HG02840 (cell line): Measurements from ENCODE around the gene SPDYE16.
"Not testable (repeated sequence)": the region's sequence is repeated elsewhere in the genome, so short reads cannot be mapped to it uniquely, and the experiment has no call there.

ENCODE experiments used
- ATAC-seq: cut with Tn5 transposase; IDR thresholded peaks from one replicate; pipeline ENCODE4 v1.9.1; 2021; ENCODE audit warnings: mild to moderate bottlenecking, moderate library complexity, moderate number of reproducible peaks; ENCODE audit not compliant: unreplicated experiment, low FRiP score

SPDYE16 gene, protein sequence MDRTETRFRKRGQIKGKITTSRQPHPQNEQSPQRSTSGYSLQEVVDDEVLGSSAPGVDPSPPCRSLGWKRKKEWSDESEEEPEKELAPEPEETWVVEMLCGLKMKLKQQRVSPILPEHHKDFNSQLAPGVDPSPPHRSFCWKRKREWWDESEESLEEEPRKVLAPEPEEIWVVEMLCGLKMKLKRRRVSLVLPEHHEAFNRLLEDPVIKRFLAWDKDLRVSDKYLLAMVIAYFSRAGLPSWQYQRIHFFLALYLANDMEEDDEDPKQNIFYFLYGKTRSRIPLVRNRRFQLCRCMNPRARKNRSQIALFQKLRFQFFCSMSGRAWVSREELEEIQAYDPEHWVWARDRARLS

DNA sequence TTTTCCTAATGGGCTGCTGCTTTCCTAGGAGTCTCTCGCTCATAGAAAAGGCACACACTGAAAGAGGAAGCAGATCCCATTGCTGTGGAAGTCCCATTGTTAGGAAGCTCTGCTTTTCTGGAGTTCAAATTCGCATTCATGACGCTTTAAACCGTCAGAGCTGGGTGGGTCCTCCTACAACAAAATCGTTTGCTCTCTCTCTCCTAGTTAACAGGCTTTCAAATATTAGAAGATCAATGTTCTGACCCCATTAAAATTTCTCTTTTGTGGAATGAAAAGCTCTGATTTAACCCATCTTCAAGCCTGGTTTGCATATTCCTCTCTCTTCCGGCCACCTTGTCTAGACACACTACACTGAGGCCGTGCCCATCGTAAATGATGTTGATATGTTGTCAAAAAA, at the start of gene SPDYE16:
Gene SPDYE16, minus strand, starts transcription at position 101 of the 400 bp plus-strand sequence. CDS start 1,838 bp downstream, outside the sequence.
- not testable (repeated sequence) for ATAC-seq

DNA sequence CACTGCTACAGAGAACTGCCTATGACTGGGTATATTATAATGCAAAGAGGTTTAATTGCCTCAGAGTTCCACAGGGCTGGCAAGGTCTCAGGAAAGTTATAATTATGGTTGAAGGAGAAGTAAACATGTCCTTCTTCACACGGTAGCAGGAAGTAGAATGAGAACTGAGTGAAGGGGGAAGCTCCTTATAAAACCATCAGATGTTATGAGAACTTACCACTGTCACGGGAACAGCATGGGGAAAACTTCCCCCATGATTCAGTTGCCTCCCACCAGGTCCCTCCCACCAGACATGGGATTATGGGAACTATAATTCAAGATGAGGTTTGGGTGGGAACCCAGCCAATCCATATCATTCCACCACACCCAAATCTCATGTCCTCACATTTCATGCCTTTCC, 49.6 kb upstream of the SPDYE16 start:
- ATAC-seq = not testable (repeated sequence)

DNA sequence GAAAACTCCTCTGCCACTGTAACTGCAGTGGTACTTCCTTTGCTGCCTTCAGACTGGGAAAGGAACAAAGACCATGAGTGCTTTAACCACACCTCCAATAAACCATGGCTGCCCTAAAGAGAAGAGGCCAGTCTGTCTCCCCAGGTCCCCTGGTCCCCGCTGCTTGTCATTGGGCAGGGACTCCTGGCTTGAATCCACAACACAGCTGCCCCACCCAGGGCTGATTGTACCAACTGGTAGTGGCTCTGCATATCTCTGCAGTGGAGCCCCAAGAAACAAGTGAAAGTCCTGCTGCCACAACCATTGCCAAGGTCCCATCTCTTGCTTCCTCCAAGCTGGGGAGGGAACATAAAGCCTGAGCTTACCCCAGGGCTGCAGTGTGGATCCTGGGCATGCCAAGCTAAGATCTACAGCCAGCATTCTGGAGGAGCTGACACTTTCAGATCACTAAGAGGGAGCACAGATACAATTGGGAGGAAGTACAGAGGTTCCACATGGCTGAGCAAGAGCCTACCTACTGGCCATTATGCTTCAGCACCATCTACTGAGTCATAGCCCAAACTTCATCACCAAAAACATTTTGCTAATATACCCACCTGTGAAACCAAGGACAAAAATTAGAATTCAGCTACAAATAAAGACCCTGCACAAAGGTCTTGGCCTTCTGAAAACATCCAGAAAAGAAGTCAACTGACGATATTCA, 48.7 kb upstream of the SPDYE16 start:
- ATAC-seq = peak; percentile 68

DNA sequence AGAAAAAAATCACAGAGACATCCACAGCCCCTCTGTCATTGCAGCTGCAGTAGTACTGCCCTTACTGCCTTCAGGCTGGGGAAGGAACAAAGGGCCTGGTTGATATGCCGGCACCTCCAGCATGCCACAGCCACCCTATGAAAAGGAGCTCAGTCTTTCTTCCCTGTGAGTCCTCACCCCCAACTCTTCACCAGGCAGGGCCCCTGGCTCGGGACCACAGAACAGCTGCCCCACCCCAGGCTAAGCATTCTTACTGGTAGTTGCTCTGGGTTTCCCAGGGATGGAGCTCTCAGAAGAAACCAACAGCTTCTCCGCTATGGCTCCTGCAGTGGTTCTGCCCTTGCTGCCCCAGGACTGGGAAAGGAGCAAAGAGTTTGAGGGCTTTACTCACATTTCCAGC, 47.9 kb upstream of the SPDYE16 start:
- not testable (repeated sequence) for ATAC-seq

DNA sequence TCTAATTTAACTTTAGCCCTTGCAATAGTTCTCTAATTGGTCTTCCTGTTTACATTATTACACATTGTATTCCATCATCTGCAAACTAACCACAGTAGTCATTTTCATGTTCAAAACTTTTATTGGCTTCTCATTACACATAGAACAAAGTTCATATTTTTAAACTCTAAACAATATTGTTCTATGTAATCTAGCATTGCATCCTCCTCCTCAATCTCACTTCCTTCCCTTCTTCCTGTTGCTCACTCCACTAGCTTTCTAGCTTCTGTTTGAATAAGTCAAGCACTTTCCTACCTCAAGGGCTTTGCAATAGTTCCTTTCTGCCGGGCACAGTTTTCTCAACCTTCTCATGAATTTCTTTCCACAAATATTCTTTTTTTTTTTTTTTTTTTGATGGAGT, 45.5 kb upstream of the SPDYE16 start:
- ATAC-seq = not testable (repeated sequence)

DNA sequence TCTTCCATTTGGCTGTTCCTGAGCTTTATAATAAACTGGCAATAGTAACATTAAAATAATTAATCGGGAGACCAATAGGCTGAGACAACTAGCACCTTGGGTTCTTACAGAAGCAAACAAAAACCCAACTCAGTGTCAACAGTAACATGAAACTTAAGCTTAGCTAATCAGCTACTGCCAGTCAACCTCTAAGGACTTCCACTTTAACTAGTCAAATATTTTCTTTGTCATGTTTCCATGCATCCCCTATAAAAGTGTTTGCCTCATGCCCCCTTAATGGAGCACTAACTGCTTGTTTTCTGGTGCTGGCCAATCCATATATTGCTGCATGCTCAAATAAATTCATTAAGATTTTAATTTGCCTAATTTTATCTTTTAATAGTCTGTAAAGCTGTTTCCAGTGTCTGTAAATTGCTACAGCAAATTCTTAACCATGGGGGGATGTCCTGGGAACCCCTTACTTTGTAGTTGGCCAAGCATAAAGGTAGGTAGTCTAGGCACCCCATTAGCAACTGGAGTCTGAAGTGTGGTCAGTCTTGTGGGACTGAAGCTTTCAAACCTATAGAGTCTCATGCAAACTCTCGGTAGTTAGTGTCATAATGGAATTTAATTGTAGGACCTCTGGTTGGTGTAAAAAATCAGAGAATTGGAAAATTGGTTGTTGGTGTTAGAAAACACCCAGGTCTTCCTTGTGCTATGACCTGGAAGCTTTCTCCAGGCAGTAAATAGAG, 43.7 kb upstream of the SPDYE16 start:
- not testable (repeated sequence) for ATAC-seq

DNA sequence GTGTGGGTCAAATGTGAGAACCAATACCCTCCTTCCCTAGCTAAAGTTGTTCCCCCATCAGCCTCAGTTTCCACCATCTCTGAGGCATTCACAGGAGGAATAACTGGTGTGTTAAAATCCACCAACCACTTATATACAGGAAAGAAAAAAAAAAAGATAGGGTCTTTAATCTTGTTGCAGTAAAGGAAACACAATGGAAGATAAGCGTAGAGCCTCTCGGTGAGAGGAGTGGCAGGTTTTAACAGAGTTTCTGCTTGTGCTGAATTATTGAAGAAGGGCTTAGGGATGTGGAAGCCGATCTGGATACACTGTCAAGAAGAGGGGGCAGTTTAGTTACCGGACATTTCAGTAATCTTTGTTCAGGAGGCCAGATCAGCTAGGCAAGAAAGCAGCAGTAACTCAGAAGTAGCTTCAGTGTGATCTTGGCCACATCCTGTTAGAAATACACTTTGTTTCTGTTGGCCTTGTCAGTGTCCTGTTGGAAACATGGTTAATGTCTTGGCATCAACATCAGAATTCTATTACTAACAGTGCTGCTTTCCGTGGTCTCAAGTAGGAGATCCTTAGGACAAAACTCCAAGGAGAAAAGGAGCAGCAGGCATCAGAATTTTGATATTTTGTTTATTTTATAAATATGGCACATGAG, 40.7 kb upstream of the SPDYE16 start:
- ATAC-seq = not testable (repeated sequence)

DNA sequence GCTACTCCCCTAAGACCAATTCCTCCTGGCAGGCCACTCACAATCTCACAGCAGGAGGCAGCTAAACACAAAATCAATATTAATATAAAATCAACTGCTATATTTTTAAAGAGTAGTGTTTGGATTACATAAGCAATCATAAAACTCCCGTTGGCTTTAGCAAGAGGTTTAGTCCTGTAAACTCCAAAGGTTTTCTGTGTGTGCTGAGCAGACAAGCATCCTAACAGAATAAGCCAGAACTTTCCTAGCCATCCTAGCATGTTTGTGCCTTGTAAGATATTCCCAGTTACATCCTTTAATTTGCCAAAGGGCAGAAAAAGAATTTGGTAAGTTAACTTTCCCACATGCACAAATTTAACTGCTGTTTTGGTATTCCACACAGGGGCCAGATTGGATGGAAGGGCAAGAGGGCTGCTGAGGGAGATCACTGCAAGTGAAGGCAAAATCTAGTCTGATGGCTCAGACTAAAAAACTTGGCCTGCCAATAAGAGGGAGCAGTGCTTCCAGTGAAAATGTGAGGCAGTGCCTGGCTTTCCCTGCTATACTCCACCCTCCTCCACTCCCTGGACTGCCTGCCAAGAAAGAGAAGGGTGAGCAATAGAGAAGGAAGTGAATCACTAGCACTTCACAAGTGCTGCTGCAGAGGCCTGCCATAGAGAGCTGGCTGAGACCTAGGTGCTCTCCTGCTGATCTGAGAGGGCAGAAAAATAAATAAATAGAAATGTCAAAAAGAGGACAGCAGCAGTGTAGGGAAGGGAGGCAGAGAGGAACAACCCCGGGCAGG, 39.9 kb upstream of the SPDYE16 start:
- not testable (repeated sequence) for ATAC-seq

DNA sequence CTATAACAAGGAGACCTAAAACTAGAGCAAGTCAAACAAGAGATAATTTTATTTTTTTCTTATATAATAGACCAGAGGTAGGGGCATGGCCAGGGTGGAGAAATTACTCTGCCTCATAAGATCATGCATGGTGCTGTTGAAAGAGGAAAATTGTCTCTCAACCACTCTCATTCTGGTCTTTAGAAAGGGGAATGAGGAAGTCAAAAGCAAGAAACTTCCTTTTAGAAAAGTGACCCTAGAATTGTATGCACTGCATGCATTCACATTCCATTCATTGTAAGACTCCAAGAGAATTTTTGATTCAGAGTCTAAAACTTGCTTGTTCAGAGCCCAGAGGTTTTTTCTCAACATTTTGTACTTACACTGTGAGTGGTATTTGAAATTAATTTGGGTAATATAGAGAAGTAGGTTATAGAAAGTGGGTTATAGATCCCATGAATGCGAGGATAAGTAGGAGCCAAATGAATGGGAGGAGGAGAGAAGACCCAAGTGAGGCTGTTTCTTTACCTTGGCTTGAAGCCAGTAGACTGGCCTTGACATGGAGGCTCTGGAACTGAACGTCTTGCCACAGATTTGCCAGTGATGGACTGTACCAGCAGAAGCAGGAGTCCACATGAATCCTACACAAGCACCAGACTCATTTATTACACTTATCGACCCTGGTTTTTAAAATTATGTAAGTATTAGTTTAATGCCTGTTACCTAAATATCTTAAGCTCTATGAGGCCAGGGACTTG, 33.0 kb upstream of the SPDYE16 start:
- ATAC-seq = not testable (repeated sequence)

DNA sequence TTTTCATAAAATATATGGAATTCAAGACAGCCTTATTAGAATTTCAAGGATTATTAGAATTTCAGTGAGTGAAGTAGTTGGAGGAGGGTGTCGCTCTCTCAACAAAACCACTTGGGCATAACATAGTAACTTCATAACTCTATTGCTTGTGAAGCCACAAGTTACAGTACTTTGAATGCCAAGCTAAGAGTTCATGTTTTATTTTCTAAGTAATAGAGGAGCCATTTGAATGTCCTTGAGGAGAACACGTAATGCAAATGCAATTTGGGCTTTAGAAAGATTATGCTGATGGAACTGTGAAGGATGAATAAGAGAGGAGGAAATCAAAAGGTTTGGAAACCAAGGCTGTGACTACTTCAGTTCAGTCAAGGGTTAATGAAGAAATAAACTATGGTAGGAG, 32.3 kb upstream of the SPDYE16 start:
- not testable (repeated sequence) for ATAC-seq

DNA sequence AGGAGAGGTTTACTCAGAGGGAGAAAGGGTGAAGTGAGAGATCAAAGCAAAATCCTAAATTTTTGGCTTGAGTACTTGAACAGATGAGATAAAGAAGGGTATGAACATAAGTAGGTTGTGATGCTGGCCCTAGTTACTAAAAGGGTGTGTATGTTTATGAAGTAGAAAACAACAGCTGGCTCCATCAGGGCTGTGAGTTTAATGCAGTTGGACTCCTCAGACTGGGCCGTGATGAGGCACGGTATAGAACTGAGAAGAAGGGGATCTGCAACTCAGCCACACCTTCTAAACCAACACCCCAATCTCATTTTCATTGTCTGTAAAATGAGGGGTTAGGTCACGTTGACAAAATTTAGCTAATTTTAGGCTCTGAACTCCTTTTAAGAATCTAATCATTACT, 29.2 kb upstream of the SPDYE16 start:
- ATAC-seq = not testable (repeated sequence)

DNA sequence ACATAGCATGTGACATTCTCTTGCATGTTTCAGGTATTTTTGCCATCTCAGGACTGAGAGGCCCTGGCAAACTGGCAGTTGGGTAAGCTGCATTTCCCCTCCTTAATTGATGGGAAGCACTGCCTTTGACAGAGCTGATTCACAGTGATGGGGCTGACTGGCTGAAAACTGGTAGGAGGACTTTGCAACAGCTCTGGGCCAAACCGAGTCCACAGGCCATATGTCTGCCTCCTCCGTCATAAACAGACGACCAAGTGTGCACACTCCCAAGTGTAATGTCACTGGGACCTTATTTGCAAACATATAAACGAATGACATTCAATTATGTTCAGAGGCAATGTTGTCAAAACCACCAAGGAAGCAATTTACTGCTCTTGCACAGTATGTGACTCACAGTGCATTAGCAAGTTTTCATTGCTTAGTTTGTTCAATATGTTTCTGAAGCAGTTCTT, 27.3 kb upstream of the SPDYE16 start:
- ATAC-seq = not testable (repeated sequence)

DNA sequence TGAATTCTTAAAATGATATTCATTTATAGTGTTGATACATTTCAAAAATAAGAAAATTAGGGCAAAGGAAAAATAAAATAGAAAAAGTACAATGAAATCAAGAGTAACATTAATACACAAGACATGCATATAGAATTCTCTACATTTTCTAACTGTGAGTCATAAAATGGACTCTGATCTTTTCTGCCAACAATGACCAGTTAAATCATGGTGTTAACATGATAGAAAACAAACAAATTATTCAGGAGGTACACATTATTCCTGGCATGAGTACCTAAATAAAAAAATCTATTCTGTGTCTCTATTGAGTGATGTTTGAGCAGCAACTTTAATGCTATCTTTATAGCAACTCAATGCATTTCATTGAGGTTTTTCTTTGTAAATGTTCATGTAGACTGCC, 25.6 kb upstream of the SPDYE16 start:
- ATAC-seq = not testable (repeated sequence)

DNA sequence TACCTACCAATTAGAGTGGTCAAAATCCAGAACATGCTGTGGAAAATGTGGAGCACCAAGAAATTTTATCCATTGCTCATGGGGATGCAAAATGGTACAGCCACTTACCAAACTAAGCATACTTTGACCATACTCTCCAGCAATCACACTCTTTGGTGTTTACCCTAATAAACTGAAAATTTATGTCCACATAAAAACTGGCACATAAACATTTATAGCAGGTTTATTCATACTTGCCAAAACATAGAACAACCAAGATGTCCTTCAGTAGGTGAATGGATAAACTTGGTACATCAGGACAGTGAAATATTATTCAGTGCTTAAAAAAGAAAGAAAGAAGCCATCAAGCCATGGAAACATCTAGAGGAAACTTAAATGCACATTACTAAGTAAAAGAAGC, 24.7 kb upstream of the SPDYE16 start:
- ATAC-seq = not testable (repeated sequence)

DNA sequence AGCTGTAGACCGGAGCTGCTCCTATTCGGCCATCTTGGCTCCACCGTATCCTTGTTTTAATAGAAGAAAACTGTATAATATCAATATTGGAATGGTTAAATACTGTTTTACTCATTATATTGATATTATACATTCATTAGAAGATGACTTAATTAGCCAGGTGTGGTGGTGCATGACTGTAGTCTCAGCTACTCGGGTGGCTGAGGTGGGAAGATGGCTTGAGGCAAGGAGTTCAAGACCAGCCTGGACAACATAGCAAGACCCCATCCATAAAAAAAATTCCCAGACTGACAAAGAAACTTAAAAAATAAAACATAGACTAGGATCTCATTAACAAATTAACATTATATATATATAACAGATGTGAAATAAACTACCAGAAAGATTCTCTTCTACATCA, 24.2 kb upstream of the SPDYE16 start:
- not testable (repeated sequence) for ATAC-seq

DNA sequence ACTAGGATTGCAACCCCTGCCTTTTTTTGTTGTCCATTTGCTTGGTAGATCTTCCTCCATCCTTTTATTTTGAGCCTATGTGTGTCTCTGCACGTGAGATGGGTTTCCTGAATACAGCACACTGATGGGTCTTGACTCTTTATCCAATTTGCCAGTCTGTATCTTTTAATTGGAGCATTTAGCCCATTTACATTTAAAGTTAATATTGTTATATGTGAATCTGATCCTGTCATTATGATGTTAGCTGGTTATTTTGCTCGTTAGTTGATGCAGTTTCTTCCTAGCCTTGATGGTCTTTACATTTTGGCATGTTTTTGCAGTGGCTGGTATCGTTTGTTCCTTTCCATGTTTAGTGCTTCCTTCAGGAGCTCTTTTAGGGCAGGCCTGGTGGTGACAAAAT, 21.9 kb upstream of the SPDYE16 start:
- not testable (repeated sequence) for ATAC-seq

DNA sequence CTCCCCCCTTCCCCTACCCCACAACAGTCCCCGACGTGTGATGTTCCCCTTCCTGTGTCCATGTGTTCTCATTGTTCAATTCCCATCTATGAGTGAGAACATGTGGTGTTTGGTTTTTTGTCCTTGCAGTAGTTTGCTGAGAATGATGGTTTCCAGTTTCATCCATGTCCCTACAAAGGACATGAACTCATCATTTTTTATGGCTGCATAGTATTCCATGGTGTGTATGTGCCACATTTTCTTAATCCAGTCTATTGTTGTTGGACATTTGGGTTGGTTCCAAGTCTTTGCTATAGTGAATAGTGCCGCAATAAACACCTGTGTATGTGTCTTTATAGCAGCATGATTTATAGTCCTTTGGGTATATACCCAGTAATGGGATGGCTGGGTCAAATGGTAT, 18.2 kb upstream of the SPDYE16 start:
- ATAC-seq = not testable (repeated sequence)

DNA sequence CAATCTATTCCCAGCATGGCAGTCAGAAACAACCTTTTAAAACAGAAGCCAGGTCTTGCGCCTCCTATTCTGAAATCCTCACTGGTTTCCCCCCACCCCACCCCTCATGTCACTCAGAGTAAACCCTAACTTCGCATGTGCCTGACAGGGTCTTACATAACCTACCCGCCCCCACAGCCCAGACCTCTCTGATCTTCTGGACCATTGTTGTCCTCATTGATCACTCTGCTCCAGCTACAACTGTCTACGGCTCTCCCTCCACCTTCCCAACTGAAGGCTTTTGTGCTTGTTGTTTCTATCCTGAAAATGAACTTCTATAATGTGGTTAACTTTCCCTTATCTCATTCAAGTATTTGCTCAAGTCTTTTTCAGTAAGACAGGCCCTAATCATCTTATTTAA, 17.1 kb upstream of the SPDYE16 start:
- not testable (repeated sequence) for ATAC-seq

DNA sequence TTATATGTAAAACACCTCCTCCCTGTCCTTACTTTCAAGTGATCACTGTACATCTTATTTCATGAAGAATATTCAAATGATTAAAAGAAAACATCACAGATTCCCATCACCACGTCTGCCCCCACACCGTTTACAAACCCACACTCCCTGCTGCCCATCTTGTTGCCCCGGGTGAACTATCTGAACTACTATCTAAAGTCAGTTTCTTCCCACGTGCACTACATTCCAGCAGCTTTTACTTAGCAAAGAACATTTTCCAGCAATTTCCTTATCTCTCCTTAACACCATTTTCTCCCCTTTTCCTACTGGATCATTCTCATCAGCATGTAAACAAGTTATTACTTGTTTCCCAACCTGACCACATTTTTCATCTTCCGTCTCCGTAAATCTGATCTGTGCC, 16.6 kb upstream of the SPDYE16 start:
- not testable (repeated sequence) for ATAC-seq
